Effector CD4-positive, alpha-beta T cell (primary cell): Measurements from ENCODE around the gene PITPNM1.
"Not testable (repeated sequence)": the region's sequence is repeated elsewhere in the genome, so short reads cannot be mapped to it uniquely, and the experiment has no call there.

ENCODE experiments used
- DNase-seq: peaks from one replicate; pipeline ENCODE4 v3.0.0-alpha.2; 2020

PITPNM1 gene

GRCh38 chr11:67522844-67523555 is 17.8 kb upstream of the PITPNM1 start, which contains the start of gene CABP2:
Gene CABP2, minus strand, starts transcription at chr11:67523446. Its CDS starts 120 bp downstream, at chr11:67523326.
- no peak for DNase-seq

DNA sequence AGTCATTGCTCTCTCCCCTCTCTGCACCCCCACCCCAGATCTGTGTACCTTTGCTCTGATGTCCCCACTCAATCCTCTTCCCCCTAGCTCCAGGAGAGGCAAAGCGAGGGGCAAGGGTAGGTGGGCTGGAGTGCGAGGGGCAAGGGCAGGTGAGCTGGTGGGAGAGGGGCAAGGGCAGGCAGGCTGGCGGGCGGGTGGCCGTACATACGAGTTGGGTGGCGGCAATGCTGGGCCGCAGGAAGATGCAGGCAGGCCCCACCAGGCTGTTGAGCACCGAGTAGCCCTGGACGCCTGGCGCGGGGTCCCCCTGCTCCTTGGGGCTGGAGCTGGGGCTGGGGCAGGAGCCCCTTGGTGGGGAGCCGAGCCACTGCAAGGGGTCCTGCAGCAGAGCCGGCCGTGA is 17.2 kb upstream of the PITPNM1 start:
- no peak for DNase-seq

GRCh38 chr11:67521924-67522323 is 16.8 kb upstream of the PITPNM1 start:
- DNase-seq: no peak

DNA sequence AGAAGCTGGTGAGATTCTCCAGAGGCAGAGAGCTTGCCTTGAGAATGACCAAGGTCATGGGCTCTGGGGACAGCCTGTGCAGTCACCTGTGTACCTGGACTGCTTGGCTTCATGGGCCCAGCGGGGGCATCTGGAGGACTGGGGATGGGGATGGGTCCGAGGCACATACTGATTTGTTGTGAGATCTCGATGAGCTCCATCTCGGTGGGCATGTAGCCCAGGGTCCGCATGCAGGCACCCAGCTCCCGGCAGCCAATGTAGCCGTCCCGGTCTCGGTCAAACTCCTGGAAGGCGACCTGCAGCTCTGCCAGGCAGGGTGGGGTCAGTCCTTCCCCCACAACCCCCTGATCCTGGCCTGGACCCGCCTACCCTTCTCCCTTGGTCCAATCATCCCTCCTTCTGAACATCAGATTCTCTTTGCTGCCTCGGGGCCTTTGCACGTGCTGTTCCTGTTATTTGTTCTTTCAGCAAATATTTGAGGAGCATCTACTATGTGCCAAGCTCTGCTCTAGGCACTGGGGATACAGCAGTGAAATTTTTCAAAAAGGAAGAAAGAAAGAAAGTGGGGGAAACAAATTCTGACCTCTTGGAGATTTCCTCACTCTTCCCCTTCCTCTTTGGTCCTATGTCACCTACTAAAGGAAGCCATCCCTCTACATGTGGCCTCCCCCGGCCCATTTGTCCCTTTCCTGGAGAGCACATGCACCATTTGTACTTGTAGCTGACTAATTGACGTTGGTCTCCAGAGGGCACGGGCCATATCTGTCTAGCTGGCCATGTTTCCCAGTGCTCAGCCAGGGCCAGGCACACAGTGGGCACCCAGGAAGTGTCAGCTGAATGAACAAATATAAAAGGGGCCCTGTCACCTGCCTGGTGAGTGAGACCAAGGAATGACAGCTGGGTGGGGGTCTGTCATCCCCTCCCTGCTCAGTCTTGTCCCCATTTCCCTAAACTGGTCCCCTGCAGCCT is 16.0 kb upstream of the PITPNM1 start:
- no peak for DNase-seq

DNA sequence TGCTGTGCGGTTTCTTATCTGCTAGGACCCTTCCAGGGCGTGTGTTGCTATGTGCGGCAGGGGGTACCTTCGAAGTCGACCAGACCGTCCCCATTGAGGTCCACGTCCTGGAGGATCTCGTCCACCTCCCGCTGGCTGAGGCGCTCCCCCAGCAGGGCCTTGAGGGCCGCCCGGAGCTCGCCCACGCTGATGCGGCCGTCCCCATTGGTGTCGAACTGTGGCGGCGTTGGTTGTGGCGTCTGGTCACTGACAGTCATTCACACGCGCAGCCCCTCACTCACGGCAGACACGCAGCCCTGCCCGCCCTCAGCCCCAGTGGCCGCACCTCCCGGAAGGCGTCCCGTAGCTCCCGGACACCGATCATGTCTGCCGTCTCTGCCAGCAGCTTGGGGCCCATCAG is 14.6 kb upstream of the PITPNM1 start:
- DNase-seq: no peak

DNA sequence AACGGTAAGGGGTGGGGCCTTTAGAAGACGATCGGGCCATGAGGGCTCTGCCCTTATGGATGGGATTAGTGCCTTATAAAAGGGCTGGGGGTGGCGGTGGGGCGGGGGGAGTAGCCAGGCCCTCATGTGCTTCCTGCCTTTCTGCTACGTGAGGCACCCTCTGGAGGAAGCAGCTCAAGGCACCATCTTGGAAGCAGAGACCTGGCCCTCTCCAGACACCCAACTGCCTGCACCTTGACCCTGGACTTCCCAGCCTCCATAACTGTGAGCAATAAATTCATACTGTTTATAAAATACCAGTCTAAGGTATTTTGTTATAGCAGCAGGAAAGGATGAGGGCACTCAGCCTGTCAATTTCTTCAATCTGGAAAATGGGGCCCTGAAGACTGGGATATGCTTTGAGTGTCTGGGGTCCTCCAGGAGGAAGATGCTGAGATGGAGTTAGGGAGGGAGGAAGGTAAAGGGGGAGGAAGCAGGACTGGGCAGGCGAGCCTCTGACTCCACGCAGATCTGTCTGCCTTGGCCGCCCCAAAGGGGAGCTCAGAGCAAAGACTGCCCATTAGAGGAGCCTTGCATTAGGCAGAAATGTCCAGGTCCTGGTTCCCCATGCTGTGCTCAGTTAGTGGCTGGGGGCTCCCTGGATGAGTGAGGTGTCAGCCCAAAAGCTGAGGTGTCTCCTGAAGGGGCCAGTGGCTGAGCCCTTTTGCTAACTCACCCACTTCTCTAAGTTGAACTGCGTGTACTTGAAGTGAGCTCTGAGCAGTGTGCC is 12.8 kb upstream of the PITPNM1 start:
- DNase-seq: no peak

DNA sequence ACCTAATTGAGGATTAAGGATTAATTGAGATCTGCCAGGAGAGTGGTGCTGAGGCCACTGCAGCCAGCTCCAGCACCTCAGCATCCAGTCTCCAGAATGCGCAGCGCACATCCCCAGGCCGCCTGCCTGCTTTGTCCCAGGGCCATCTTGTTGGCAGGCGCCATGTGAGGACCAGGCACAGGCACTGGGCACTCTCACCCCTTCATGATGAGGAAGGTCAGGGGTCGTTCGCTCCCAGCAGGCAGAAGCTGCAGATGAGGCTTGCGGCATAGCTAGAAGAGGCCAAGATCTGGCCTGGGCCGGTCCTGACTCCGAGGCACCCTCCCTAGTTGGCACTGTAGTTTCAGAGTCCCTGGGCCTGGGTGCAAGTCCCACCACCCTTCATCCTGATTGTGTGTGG is 11.6 kb upstream of the PITPNM1 start:
- DNase-seq: no peak

DNA sequence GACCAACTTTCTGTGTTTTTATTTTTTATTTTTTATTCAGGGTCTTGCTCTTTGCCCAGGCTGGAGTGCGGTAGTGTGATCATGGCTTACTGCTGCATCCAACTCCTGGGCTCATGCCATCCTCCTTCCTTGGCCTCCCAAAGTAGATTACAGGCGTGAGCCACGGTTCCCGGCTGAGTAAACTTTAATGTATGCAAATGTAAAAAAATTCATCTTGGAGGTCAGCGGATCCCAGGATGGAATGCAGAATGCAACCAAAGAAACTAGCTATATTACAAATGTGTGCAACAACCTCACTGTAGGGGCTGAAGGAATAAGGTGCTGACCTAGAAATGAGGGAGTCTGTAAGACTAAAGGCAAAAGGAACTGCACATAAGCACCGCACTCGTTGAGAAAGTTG is 9.0 kb upstream of the PITPNM1 start:
- DNase-seq: no peak

GRCh38 chr11:67511558-67511957 is 6.4 kb upstream of the PITPNM1 start:
- not testable (repeated sequence) for DNase-seq

GRCh38 chr11:67510023-67510345 is 4.8 kb upstream of the PITPNM1 start:
- no peak for DNase-seq

DNA sequence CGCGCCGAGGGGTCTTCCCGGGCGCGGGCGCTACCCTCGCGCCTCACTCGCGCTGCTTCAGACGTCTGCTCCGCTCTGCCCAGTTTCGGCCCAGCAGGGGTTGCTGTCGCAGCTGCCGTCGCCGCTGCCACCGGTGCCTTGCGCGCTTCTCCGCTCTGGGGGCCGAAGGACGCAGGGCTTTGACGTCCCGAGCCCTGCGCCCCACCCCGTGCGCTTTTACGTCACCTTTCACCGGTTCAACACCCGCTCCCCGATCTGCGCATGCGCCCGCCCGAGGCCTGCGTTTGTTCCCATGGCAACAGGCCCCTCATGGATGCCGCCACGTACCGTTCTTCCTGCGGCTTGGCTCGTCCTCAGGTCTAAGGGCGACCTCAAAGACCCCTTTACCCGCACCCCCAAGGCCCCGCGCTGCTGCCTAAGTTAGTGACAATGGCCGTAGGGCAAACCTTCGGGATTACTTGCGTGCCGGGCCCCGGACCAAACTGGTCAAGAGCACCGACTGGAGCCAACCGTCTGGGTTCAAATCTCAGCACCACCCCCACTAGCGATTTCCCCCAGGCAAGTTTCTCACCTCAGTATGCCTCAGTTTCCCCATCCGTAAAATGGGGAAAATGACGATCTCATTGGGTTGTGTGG is 3.4 kb upstream of the PITPNM1 start:
- peak; percentile 99 for DNase-seq

DNA sequence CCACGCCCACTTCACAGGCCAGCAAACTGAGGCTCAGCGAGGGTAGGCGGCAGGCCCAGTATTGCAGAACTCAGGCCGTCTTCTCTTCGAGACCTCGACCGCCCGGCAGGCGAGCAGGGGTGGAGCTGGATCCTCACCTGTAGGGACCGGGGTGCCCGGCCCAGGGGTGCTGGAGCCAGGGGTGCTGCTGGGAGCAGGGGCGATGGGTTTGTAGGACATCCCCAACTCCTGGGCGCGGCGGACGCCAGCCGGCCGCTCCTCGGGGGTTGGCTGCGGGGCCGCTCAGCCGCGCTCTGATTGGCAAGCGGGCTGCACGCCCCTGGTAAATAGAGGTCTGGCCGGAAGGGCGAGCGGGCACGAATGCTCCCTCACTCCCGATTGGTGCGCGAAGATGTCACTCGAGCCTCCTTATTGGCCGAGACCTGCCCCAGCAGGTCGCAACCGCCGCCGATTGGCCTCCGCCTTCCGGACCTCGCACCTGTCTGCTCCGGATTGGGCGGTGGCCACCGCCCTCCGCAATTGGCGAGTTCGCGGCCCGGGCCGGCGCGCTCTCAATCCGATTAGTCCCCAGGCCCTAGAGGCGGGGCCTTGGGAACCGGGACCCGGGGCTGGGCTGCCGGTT is 2.8 kb upstream of the PITPNM1 start, which contains the start of gene CDK2AP2:
Gene CDK2AP2 (minus strand): TSS at position 299 of the 622 bp plus-strand sequence. CDS start 80 bp downstream, at position 219.
- DNase-seq: peak; percentile 96

- no peak for DNase-seq
Observed at GRCh38 chr11:67507242-67507863, 2.2 kb upstream of the PITPNM1 start.

- DNase-seq: no peak
Observed at GRCh38 chr11:67506426-67507051, 1.4 kb upstream of the PITPNM1 start.

- DNase-seq: peak; percentile 88
Observed at GRCh38 chr11:67505605-67506396, 638 bp upstream of the PITPNM1 start.

- no peak for DNase-seq
Observed at GRCh38 chr11:67504005-67504949, 886 bp downstream of the PITPNM1 start.

- DNase-seq: no peak
Observed at GRCh38 chr11:67503119-67504004, 1.8 kb downstream of the PITPNM1 start.
